ENCODE data around the gene ATF7.

The ATF7 gene

DNA sequence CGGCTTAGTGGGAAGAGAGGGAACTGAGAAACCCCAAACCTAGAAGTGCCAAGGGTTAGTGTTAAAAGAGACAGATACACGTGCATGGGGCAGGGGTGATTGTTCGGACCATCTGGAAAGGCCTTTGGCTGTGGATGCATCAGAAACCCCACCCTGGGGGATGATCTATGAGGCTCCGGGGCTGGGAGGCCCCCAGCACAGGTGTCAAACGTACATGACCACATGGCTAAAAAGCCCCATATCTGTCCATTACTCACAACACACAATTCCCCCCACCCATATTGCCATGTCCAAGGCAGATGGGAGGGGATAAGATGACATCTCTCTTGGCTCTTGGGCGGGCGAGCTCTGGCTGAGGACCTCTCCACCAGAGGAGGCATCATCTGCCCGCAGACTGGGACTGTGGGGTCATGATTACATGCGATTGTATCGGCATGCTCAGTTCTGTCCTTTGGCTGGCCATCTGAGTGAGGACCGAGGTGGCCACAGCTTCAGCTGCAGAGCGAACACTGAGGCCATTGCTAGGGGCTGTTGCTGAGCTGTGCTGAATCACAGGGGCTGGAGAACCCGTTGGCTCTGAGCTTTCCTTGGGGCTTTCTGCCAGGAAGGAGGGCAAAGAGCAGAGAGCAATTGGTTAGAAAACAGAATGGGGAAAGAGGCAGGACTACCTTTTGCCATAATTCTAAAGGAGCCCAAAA, 109.3 kb downstream of the ATF7 start:
- no peak for DNase-seq

DNA sequence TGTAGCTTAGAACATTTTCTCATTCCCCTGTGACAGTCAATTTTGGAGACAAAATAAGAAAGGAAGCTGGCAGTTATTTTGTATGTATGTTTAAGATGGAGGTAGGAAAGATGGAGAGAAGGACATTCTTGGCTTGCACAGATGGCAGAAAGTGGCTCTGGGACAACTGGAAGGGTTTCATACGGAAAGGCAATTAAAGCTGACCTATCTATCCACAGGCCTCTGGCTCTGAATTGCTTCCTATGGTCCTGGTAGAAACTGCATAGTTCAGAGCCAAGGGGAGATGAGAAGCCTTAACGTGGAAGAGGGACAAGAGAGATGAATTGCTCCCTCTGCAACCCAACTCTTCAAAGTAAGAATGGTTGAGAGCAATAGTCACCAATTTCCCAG, 110.9 kb downstream of the ATF7 start:
- no peak for DNase-seq

DNA sequence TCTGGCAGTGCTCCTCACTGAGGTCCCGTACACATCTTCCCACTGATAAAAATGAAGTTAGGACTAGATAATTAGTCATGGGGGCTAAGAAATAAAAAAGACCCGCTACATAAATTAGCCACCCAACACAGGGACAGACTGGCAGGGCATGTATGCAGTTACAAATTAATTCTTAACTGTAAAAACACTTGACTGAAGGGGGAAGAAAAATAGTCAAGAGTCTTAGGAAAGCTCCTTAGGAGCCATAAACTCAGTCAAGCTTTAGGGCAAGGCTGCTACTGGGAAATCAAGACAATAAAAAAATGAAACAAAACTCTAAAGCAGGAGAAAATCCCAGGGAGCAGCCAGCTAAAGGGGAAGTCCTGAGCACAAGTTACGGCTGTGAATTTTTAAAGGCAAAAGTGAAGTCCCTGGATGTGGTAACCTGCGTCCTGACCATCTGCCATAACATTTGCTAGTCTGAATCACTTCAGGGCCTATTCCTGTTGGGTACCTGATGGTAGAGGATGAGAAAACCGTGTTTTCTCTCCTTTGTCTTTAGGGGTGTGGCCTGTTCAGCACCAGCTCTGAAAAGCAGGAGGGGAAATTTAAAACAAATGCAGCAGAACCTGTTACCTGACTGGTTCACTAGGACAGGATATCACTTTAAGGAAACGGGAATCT, 111.4 kb downstream of the ATF7 start:
- DNase-seq, result no peak

DNA sequence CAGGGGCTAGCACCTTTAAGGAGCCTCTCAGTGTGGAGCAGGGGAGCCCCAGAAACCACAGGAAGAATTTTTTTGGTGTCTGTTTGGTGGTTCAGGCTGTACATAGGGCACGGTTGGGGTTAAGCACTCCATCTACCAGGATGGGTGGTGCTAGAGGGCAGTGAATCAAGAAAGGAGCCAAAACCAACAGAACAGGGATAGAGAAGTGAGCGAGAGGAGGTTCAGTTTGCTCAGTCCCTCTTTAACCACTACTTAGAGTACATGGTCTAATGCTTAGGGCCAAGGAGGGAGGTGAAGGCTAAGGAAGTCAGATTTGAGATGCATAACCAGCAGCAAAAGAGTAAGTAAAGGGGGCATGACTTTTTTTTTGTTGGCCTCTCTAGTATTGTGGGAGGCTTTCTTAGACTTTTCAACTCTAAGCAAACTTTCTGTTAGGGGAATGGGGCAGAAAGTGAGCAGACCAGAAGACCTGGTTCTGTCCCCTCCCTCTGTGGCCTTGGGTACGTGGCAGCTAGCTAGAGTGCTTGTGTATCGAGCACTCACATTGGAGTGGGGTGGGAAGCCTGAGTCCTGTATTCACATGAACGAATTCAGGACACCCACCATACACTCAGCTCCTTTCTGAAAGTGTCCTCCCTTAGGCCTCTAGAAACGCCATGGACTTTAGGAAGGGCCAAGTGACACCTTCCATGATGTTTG, 112.3 kb downstream of the ATF7 start:
- DNase-seq, result no peak

DNA sequence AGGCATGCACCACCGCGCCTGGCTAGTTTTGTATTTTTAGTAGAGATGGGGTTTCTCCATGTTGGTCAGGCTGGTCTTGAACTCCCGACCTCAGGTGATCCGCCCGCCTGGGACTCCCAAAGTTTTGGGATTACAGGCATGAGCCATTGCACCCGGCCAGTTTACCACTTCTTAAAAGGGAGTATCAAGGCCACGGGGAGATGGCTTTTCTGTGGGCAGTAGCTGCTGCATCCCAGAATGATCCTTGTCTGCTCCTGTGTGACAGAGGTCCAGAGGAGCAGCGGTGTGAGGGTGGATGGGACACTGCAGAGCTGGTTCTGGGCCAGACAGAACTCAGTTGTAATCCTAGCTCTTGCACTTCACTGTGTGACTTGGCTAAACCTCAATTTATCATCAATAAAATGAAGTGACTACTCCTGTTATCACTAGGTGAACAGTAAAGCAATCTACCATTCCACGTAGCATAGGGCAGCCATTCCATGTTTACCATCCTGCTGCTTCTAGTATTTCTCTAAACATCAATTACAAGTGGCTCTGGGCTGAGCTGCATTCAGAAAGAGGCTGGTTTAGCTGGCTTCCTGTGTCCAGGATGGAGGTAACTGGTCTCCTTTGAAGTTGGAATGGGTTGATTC, 115.9 kb downstream of the ATF7 start:
- no peak for DNase-seq

- peak; percentile 66 for DNase-seq
Measured at GRCh38 chr12:53508534-53509170, 117.5 kb downstream of the ATF7 start.

DNA sequence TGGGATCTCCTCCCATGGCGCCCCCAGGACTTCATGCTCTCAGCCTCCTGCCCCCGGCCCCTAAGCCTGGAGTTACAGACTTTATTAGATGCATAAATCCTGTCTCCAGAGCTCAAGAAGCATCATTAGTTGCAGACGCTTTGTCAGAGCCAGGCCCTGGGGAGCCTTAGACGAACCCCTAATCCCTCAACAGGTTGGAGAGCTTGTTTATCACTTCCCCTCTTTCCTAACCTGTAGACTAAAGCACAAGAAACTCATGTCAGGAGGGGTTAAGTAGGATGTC, 118.6 kb downstream of the ATF7 start:
- no peak for DNase-seq

GRCh38 chr12:53506881-53507602, 119.1 kb downstream of the ATF7 start, which contains the start of gene NPFF:
TSS of gene NPFF (minus strand) at chr12:53507484. CDS start at chr12:53507474, 10 bp downstream.
- DNase-seq, result no peak

GRCh38 chr12:53506450-53506785, 119.8 kb downstream of the ATF7 start:
- no peak for DNase-seq

DNA sequence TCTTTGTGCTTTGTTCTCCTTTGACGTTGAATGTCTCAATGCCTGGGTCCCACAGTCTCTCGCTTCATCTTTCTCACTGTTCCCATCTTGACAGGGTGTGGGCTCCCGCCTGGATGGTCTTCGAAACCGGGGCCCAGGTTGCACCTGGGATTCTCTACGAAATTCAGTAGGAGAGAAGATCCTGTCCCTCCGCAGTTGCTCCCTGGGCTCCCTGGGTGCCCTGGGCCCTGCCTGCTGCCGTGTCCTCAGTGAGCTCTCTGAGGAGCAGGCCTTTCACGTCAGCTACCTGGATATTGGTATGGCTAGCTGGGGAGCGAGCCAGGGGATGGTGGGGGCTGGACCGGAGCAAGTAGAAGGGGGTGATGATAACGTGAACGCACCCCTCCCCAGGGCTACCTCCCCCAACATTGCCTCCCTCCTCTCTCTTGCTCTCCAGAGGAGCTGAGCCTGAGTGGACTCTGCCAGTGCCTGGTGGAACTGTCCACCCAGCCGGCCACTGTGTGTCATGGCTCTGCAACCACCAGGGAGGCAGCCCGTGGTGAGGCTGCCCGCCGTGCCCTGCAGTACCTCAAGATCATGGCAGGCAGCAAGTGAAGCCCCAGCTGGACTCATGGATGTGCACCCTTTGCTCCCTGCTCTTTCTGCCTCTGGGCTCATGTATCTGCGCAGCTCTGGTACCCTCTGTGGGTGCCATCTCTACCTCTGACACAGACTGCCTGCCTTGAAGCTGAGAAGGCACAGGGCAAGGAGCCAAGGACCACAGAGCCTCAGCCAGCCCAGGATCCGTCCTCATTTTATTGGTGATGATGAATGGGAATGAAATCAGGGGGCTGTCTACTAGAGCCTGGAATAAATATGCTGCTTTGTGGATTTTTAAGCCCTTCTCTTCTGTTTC, 120.4 kb downstream of the ATF7 start:
- no peak for DNase-seq

DNA sequence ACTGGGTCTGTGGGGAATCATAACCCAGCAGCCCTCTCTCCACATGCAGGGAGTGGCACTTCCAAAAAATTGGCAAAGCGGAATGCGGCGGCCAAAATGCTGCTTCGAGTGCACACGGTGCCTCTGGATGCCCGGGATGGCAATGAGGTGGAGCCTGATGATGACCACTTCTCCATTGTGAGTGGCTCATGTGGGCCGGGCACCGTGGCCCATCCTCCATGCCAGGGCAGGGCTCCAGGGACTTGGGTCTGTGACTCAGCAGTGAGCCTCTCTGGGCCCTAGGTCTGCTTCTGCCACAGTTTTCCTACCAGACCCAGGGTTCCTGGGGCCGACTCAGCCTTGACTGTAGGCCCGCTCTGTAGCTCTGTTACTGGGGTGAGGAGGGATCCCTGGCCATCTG, 121.1 kb downstream of the ATF7 start:
- DNase-seq, result no peak

DNA sequence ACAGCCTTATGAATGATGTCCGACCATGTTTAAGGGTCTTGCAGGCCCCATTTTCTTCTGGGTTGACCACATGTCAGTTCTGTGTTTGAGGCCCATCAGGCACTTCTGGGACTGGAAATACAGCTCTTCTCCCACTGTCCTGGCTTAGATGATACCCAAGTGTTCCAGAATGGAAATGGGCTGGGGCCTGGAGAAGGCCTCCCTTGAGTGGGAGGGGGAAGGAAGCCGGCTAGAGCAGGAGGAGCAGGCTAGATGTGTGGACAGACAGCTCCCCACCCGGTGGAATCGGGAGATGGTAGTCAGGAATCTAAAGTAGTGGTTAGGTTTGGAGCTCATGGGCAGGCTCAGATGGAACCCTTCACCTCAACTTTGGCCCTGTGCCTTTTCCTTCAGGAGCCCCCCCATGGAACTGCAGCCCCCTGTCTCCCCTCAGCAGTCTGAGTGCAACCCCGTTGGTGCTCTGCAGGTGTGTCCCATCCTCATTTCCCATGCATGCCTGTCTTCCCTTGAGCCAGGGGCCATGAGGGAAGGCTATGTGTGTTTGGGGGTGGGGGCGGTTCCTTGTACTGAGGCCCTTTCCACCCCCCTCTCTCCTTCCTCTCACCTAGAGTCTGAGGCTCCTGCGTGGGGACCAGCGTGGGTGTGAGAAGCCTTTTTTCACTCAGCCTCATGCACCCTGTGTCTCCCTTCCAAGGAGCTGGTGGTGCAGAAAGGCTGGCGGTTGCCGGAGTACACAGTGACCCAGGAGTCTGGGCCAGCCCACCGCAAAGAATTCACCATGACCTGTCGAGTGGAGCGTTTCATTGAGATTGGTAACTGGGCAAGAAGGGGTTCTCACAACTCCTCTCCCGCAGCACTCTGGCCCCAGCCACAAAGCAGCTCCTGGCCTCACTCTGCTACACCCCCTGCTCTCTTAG, 121.9 kb downstream of the ATF7 start:
- DNase-seq, result no peak

DNA sequence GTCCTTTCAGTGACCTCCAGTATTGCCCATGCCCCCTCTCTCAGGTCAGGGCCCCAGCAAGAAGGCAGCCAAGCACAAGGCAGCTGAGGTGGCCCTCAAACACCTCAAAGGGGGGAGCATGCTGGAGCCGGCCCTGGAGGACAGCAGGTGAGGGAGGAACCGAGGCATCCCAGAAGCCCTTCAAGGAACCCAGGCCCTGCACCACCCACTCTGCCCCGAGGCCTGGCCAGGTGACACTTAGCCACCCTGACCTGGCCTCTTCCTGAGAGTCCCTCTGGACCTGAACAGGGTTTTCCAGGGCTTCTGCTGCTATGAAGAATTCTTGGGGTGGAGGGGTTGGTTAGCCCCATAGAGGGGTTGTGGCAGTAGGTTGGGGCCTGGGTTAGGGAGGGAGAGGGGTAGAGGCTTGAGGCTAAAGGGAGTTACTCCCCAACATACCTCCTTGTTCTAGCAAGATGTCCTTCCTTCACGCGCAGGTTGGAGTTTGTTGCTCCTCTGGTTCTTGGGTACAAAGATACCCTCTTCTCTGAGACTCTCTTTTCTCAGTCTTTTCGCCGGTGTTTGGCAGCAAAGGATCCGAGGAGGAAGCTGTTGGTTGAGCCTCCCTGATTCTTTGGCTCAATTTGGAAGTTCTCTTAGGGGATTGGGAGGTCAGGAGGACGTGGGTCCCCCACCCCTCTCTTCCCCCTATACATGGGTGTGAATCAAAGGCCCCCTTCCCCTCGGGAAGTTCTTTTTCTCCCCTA, 123.0 kb downstream of the ATF7 start:
- no peak for DNase-seq

DNA sequence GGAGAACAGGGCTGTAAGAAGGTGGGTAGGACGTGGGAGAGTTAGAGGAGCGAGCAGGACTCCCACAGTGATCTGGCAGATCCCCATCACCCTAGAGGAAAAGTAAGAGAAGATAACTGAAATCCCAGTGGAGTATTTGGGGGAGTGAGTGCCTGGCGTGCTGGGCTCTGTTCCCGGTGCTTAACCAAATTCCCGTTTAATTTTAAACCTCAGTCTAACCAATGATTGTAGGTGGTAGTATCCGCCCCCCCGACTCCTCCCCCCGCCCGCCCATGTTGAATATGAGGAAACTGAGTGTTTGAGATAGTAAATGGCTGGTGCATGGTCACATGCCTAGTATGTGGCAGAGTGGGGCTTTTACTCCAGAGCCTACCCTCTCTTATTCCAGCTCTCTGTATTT, 123.9 kb downstream of the ATF7 start:
- no peak for DNase-seq

GRCh38 chr12:53501615-53502181, 124.5 kb downstream of the ATF7 start:
- no peak for DNase-seq

DNA sequence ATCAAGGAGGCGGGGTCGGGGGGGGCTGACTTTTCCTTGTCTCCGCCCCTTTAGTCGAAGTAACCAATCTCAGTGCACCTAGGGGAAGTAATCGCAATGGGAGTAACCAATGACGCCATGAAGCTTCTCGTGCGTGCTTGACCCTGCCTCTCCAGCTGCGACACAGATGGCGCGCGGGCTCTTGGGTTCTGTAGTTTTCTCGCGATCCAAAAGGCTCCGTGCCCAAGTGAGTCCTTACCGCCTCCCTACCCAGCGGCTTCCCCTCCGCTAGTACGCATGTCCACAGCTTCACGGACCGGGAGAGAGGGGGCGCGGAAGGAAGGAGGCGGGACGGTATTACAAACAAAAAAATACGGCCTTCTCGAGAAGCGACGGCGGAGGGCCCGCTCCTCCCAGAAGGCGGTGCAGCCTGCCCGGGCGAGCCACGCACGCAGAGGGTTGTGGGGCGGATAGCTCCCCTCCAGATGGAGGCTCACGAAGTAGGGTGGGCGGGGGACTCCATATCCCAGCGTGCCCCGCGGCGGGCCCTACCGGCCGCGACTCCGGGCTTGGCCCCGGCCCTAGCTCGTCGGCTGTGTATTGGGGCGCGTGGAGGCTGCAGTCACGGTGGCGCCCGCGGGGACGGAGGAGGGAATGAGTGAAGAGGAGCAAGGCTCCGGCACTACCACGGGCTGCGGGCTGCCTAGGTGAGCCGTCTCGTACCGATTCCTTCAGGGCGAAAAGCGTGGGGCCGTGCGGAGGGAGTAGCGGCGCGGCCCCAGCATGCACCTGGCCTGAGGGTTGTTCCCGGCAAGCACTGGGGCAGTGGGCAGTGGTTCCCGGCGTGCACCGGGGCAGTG, 125.2 kb downstream of the ATF7 start, which contains the start of gene TARBP2:
TSS of gene TARBP2 (plus strand) at position 508 of the 839 bp plus-strand sequence. CDS start at position 634, 126 bp downstream.
- DNase-seq, result peak; percentile 98

GRCh38 chr12:53500142-53500775, 125.9 kb downstream of the ATF7 start:
- no peak for DNase-seq
